ENCODE measurements around the gene PRKG1.

Gene PRKG1

DNA sequence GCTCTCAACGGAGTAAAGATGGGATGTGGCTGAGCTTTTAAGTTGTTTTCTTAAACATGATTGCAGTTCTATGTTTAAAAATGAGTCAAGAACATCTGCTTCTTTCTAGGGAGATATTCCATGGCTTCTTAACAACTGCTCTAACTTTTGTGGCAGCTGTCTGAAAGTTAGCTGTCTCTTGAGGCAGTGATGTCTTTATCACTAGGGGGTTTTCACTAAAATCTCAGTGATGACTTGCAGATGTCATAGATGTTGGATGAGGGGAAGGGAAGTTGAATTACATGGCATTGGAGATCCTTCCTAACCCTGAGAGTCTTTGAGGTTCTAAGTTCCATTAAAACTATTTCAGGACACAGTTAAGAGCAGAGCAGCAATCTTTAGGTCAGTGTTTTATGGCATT is 43.5 kb downstream of the PRKG1 start:
- Histone ChIP-seq H2AFZ (ENCODE audit: low read depth, low read length) (no peak overlapping the region), H3K9ac (ENCODE audit: low read length) (no peak overlapping the region), H3K4me3 (ENCODE audit: low read length) (no peak overlapping the region), H3K4me2 (ENCODE audit: low read length) (no peak overlapping the region), H3K79me2 (ENCODE audit: low read length) (no peaks in the 10 kb centered on the region), H4K20me1 (ENCODE audit: insufficient read depth, low read length) (no peaks in the 10 kb centered on the region), H3K9me3 (ENCODE audit: insufficient read depth, low read length) (no peaks in the 10 kb centered on the region), H3K27ac (ENCODE audit: low read length) (no peak overlapping the region), H3K36me3 (replicated peaks; ENCODE audit: low read depth, low read length) (no peaks in the 10 kb centered on the region), H3K27me3 (ENCODE audit: low read depth, low read length) (no peaks in the 10 kb centered on the region), H3K4me1 (ENCODE audit: low read length) (peaks cover 10% of the 10 kb centered on the region)
- no peak for TF ChIP-seq EZH2phosphoT487 (IDR thresholded peaks at IDR 0.05; ENCODE audit: low read depth)
- TF ChIP-seq, protein P1, sequence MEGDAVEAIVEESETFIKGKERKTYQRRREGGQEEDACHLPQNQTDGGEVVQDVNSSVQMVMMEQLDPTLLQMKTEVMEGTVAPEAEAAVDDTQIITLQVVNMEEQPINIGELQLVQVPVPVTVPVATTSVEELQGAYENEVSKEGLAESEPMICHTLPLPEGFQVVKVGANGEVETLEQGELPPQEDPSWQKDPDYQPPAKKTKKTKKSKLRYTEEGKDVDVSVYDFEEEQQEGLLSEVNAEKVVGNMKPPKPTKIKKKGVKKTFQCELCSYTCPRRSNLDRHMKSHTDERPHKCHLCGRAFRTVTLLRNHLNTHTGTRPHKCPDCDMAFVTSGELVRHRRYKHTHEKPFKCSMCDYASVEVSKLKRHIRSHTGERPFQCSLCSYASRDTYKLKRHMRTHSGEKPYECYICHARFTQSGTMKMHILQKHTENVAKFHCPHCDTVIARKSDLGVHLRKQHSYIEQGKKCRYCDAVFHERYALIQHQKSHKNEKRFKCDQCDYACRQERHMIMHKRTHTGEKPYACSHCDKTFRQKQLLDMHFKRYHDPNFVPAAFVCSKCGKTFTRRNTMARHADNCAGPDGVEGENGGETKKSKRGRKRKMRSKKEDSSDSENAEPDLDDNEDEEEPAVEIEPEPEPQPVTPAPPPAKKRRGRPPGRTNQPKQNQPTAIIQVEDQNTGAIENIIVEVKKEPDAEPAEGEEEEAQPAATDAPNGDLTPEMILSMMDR (IDR thresholded peaks at IDR 0.05; ENCODE audit: low read depth, low read length), result no peak

DNA sequence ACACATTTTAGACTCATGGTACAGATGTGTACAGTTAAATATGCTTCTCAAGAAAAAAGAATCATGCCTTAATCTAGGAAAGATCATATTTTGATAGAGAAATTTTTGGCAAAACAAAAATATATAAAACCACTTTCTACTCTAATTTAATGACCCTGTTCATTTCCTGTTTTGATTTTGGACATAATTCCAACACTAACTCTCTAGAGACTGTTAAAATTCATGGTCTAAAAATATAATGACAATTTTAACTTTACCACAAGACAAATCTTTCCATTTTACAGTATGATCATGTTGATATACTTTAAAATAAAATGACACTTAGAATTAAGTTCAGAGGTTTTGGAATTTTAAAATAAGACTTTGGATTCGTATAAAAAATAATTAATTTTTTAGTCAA is 45.2 kb downstream of the PRKG1 start:
- no peaks in the 10 kb centered on the region for H4K20me1 ChIP-seq (ENCODE audit: insufficient read depth, low read length)
- H3K79me2 ChIP-seq (ENCODE audit: low read length), result no peaks in the 10 kb centered on the region
- H3K36me3 ChIP-seq (replicated peaks; ENCODE audit: low read depth, low read length), result no peaks in the 10 kb centered on the region
- no peak overlapping the region for H3K4me2 ChIP-seq (ENCODE audit: low read length)
- H3K9me3 ChIP-seq (ENCODE audit: insufficient read depth, low read length), result no peaks in the 10 kb centered on the region
- no peak overlapping the region for H3K4me3 ChIP-seq (ENCODE audit: low read length)
- H2AFZ ChIP-seq (ENCODE audit: low read depth, low read length), result no peak overlapping the region
- H3K9ac ChIP-seq (ENCODE audit: low read length), result no peak overlapping the region
- H3K4me1 ChIP-seq (ENCODE audit: low read length), result no peaks in the 10 kb centered on the region; the same call in 1 of the 2 replicates
- H3K27me3 ChIP-seq (ENCODE audit: low read depth, low read length), result no peaks in the 10 kb centered on the region
- TF ChIP-seq EZH2phosphoT487 (IDR thresholded peaks at IDR 0.05; ENCODE audit: low read depth), result no peak
- TF ChIP-seq, protein P1 (IDR thresholded peaks at IDR 0.05; ENCODE audit: low read depth, low read length), result no peak
- no peak overlapping the region for H3K27ac ChIP-seq (ENCODE audit: low read length)

GRCh38 chr10:51121861-51122260 is 47.6 kb downstream of the PRKG1 start:
- no peaks in the 10 kb centered on the region for H4K20me1 ChIP-seq (ENCODE audit: insufficient read depth, low read length)
- TF ChIP-seq EZH2phosphoT487 (IDR thresholded peaks at IDR 0.05; ENCODE audit: low read depth), result no peak
- TF ChIP-seq, protein P1 (IDR thresholded peaks at IDR 0.05; ENCODE audit: low read depth, low read length), result no peak

DNA sequence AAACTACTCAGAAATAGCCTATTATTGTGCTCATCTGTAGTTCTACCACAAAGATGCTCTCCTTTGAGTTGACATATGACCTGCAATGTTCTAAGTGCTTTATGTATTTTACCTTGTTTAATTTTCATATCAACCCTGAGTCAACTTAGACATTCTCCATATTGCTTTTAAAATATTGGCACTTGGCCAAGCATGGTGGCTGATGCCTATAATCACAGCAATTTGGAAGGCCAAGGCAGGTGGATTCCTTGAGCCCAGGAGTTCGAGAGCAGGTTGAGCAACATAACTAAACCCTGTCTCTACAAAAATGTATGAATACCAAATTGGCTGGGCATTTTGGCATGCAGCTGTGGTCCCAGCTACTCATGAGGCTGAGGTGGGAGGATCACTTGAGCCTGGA is 50.6 kb downstream of the PRKG1 start:
- H3K9me3 ChIP-seq (ENCODE audit: insufficient read depth, low read length), result no peaks in the 10 kb centered on the region
- H3K79me2 ChIP-seq (ENCODE audit: low read length), result no peaks in the 10 kb centered on the region
- no peaks in the 10 kb centered on the region for H3K27me3 ChIP-seq (ENCODE audit: low read depth, low read length)
- no peaks in the 10 kb centered on the region for H3K4me1 ChIP-seq (ENCODE audit: low read length)
- H3K4me3 ChIP-seq (ENCODE audit: low read length), result no peak overlapping the region
- TF ChIP-seq, protein P1 (IDR thresholded peaks at IDR 0.05; ENCODE audit: low read depth, low read length), result no peak
- TF ChIP-seq EZH2phosphoT487 (IDR thresholded peaks at IDR 0.05; ENCODE audit: low read depth), result no peak
- H3K4me2 ChIP-seq (ENCODE audit: low read length), result no peak overlapping the region
- no peaks in the 10 kb centered on the region for H3K36me3 ChIP-seq (replicated peaks; ENCODE audit: low read depth, low read length)
- H2AFZ ChIP-seq (ENCODE audit: low read depth, low read length), result no peak overlapping the region
- H3K27ac ChIP-seq (ENCODE audit: low read length), result no peak overlapping the region
- no peaks in the 10 kb centered on the region for H4K20me1 ChIP-seq (ENCODE audit: insufficient read depth, low read length)
- no peak overlapping the region for H3K9ac ChIP-seq (ENCODE audit: low read length)

More at GRCh38 chr10:51121861-51122260, 47.6 kb downstream of the PRKG1 start:
- no peaks in the 10 kb centered on the region for H3K27me3 ChIP-seq (ENCODE audit: low read depth, low read length)
- H3K9ac ChIP-seq (ENCODE audit: low read length), result no peak overlapping the region
- no peak overlapping the region for H2AFZ ChIP-seq (ENCODE audit: low read depth, low read length)
- H3K9me3 ChIP-seq (ENCODE audit: insufficient read depth, low read length), result no peaks in the 10 kb centered on the region
- no peak overlapping the region for H3K4me2 ChIP-seq (ENCODE audit: low read length)
- H3K4me3 ChIP-seq (ENCODE audit: low read length), result no peak overlapping the region
- no peaks in the 10 kb centered on the region for H3K79me2 ChIP-seq (ENCODE audit: low read length)
- no peaks in the 10 kb centered on the region; the same call in 1 of the 2 replicates for H3K4me1 ChIP-seq (ENCODE audit: low read length)
- H3K27ac ChIP-seq (ENCODE audit: low read length), result no peak overlapping the region
- H3K36me3 ChIP-seq (replicated peaks; ENCODE audit: low read depth, low read length), result no peaks in the 10 kb centered on the region

Data from OCI-LY3 (cell line).